A549 (cell line): Measurements from ENCODE around the gene CHAF1A. TPM values are rescaled to one million over a fixed set of nuclear protein-coding genes. Genes with fewer than 3 reads are reported as not detected.

Source experiments
- ATAC-seq, 2 experiments: fragments of 200-7000 bp in 1 of 2; fragments of >200 bp in 1 of 2; cut with Nextera tagmentation in 1 of 2; cut with Tn5 transposase in 1 of 2; 3 replicates each; pipeline versions ENCODE4 v1.8.0 to v1.9.1; 2018 to 2020; ENCODE audit warnings: mild to moderate bottlenecking in 1 of 2, moderate library complexity in 1 of 2
- CTCF ChIA-PET: fragments of 300-600 bp; sonication (Branson Sonifier 250); formaldehyde crosslinking; extraction: SDS; loops from one replicate; lab custom pipeline; 2021; ENCODE audit warnings: antibody characterized with exemption, inconsistent platforms; lab: Yijun Ruan, JAX
- POLR2A ChIA-PET: fragments of 350-600 bp; formaldehyde crosslinking; extraction: SDS; loops from one replicate; lab custom pipeline; 2021; ENCODE audit warnings: antibody characterized with exemption, inconsistent platforms; lab: Yijun Ruan, JAX
- DNase-seq, 2 experiments: peaks; one replicate each; pipeline versions ENCODE4 v3.0.0 to v3.0.0-alpha.2; 2011 to 2016; ENCODE audit warnings: low read depth in 1 of 2, low spot score in 1 of 2
- FAIRE-seq: peaks from 2 replicates; lab custom pipeline; 2011; peaks lifted over from hg19 to GRCh38; lab: Jason Lieb, UNC
- H3K27ac ChIP-seq, 2 experiments: fragments of >200 bp; sonication (Bioruptor Twin); formaldehyde crosslinking; 3 replicates each; pipeline ENCODE4 v1.5.1; 2016 to 2017
- H3K4me1 ChIP-seq: fragments of >200 bp; sonication (Bioruptor Twin); formaldehyde crosslinking; 3 replicates; pipeline ENCODE4 v1.6.1; 2016
- H3K4me2 ChIP-seq: fragments of >200 bp; sonication (Bioruptor Twin); formaldehyde crosslinking; 3 replicates; pipeline ENCODE4 v1.6.1; 2016
- H3K4me3 ChIP-seq: fragments of >200 bp; sonication (Bioruptor Twin); formaldehyde crosslinking; 3 replicates; pipeline ENCODE4 v1.5.1; 2016
- H3K9me3 ChIP-seq: fragments of >200 bp; sonication (Bioruptor Twin); formaldehyde crosslinking; 3 replicates; pipeline ENCODE4 v1.6.1; 2016
- CBX2 ChIP-seq: fragments of 200-600 bp; sonication (generic); IDR thresholded peaks from 2 replicates; pipeline ENCODE4 v1.6.1; 2016; ENCODE audit warnings: low read depth, mild to moderate bottlenecking, borderline replicate concordance
- CHD2 ChIP-seq: fragments of 150-350 bp; IDR thresholded peaks from 2 replicates; pipeline ENCODE4 v1.6.1; 2014; ENCODE audit warnings: low read length; ENCODE audit not compliant: partially characterized antibody
- CHD4 ChIP-seq: fragments of 200-600 bp; sonication (generic); IDR thresholded peaks from 2 replicates; pipeline ENCODE4 v1.6.1; 2016; ENCODE audit warnings: antibody characterized with exemption, mild to moderate bottlenecking, borderline replicate concordance
- ESRRA ChIP-seq: fragments of 150-350 bp; IDR thresholded peaks from 2 replicates; pipeline ENCODE4 v1.6.1; 2014; ENCODE audit warnings: mild to moderate bottlenecking, low read length, borderline replicate concordance
- FOSB ChIP-seq: fragments of 250-450 bp; sonication (Bioruptor Pico); IDR thresholded peaks from 2 replicates; pipeline ENCODE4 v1.5.0; 2020; ENCODE audit warnings: mild to moderate bottlenecking, moderate library complexity
- FOSL2 ChIP-seq, 2 experiments: fragments of 450-650 bp in 1 of 2; fragments of >200 bp in 1 of 2; sonication (Bioruptor Twin) in 1 of 2; formaldehyde crosslinking; IDR thresholded peaks; 2 replicates each; pipeline versions ENCODE4 v1.5.0 to v1.6.1; 2016 to 2020; ENCODE audit warnings: mild to moderate bottlenecking in 1 of 2, moderate library complexity in 1 of 2
- HEYL ChIP-seq: fragments of 250-450 bp; sonication (Bioruptor Pico); IDR thresholded peaks from 2 replicates; pipeline ENCODE4 v1.8.0; 2021; ENCODE audit warnings: mild to moderate bottlenecking, moderate library complexity
- HMGXB4 ChIP-seq: fragments of 250-450 bp; sonication (Bioruptor Pico); IDR thresholded peaks from 2 replicates; pipeline ENCODE4 v1.5.0; 2021; ENCODE audit warnings: mild to moderate bottlenecking, moderate library complexity, borderline replicate concordance
- HOXB13 ChIP-seq: fragments of 250-450 bp; sonication (Bioruptor Pico); IDR thresholded peaks from 2 replicates; pipeline ENCODE4 v1.5.0; 2020; ENCODE audit warnings: low read depth, mild to moderate bottlenecking, moderate library complexity
- KDM1A ChIP-seq: fragments of 200-600 bp; sonication (generic); IDR thresholded peaks from 2 replicates; pipeline ENCODE4 v1.6.1; 2016; ENCODE audit warnings: low read depth, mild to moderate bottlenecking
- KDM5A ChIP-seq: fragments of 200-600 bp; sonication (generic); IDR thresholded peaks from 2 replicates; pipeline ENCODE4 v1.6.1; 2016; ENCODE audit warnings: antibody characterized with exemption, mild to moderate bottlenecking
- MAFK ChIP-seq: fragments of 450-650 bp; IDR thresholded peaks from 2 replicates; pipeline ENCODE4 v1.6.1; 2014; ENCODE audit not compliant: partially characterized antibody
- MAZ ChIP-seq: fragments of 150-350 bp; IDR thresholded peaks from 2 replicates; pipeline ENCODE4 v1.6.1; 2014; ENCODE audit warnings: antibody characterized with exemption, low read depth, low read length, borderline replicate concordance
- MYC ChIP-seq: IDR thresholded peaks from 2 replicates; pipeline ENCODE4 v1.6.1; 2012; ENCODE audit warnings: mild to moderate bottlenecking, inconsistent platforms, low read length, improper control_type of control experiment, borderline replicate concordance
- NPAS2 ChIP-seq: fragments of 250-450 bp; sonication (Bioruptor Pico); IDR thresholded peaks from 2 replicates; pipeline ENCODE4 v1.8.0; 2022; ENCODE audit warnings: mild to moderate bottlenecking, moderate library complexity, borderline replicate concordance
- NR3C1 ChIP-seq: fragments of >200 bp; sonication (Bioruptor Twin); formaldehyde crosslinking; IDR thresholded peaks from 3 replicates; pipeline ENCODE4 v1.6.1; 2017
- POLR2A ChIP-seq: IDR thresholded peaks from 2 replicates; pipeline ENCODE4 v1.6.1; 2012; ENCODE audit warnings: mild to moderate bottlenecking, low read length
- RAD21 ChIP-seq, 2 experiments: fragments of >200 bp in 1 of 2; sonication (Bioruptor Twin) in 1 of 2; formaldehyde crosslinking in 1 of 2; IDR thresholded peaks in 1 of 2; conservative IDR thresholded peaks in 1 of 2; 2 replicates in 1 of 2; 3 replicates in 1 of 2; pipeline ENCODE4 v1.6.1; 2012 to 2018; ENCODE audit warnings: inconsistent platforms in 1 of 2
- RARB ChIP-seq: fragments of 250-450 bp; sonication (Bioruptor Pico); IDR thresholded peaks from 2 replicates; pipeline ENCODE4 v1.8.0; 2021; ENCODE audit warnings: mild to moderate bottlenecking, moderate library complexity
- RCOR1 ChIP-seq: fragments of 150-350 bp; IDR thresholded peaks from 2 replicates; pipeline ENCODE4 v1.6.1; 2014; ENCODE audit warnings: antibody characterized with exemption, low read length, low read depth
- RNF2 ChIP-seq: fragments of 200-600 bp; sonication (generic); IDR thresholded peaks from 2 replicates; pipeline ENCODE4 v1.6.1; 2016; ENCODE audit warnings: low read depth, mild to moderate bottlenecking, antibody characterized with exemption, moderate library complexity, borderline replicate concordance
- SMC3 ChIP-seq: fragments of >200 bp; sonication (Bioruptor Twin); formaldehyde crosslinking; IDR thresholded peaks from 3 replicates; pipeline ENCODE4 v1.6.1; 2018; ENCODE audit warnings: inconsistent platforms
- TP53 ChIP-seq: fragments of 250-450 bp; sonication (Bioruptor Pico); IDR thresholded peaks from 2 replicates; pipeline ENCODE4 v1.5.0; 2021; ENCODE audit warnings: mild to moderate bottlenecking, moderate library complexity
- ZC3H11A ChIP-seq: fragments of 450-650 bp; IDR thresholded peaks from 2 replicates; pipeline ENCODE4 v1.6.1; 2014; ENCODE audit warnings: antibody characterized with exemption, mild to moderate bottlenecking
- ZFP36 ChIP-seq: fragments of 450-650 bp; IDR thresholded peaks from 2 replicates; pipeline ENCODE4 v1.6.1; 2014; ENCODE audit warnings: borderline replicate concordance; ENCODE audit not compliant: partially characterized antibody
- WGBS: methylation state at CpG from one replicate; pipeline ENCODE4 v1.1.6; 2017; ENCODE audit errors: missing lambda C conversion rate; 5-methylcytosine and 5-hydroxymethylcytosine counted together
- polyA plus RNA-seq, 4 experiments: library from polyadenylated mRNA; depleted of rRNA in 3 of 4; stranded (reverse); fragments of >200 nt; fragmentation: RNase III in 1 of 4; extraction: RNeasy Plus Mini Kit Qiagen cat#74134 plus additional on column Dnase treatment in 1 of 4; gene quantifications; 2 replicates in 3 of 4; 3 replicates in 1 of 4; pipeline ENCODE4 v1.2.3, GENCODE V29; 2011 to 2017
- TF ChIP-seq, protein P1 (sequence below): IDR thresholded peaks from 2 replicates; pipeline ENCODE4 v1.6.1; 2012
- TF ChIP-seq, protein P2 (sequence below): fragments of 250-450 bp; sonication (Bioruptor Pico); IDR thresholded peaks from 2 replicates; pipeline ENCODE4 v1.5.0; 2020; ENCODE audit warnings: low read depth, mild to moderate bottlenecking, moderate library complexity
- TF ChIP-seq, protein P3 (sequence below): fragments of >200 bp; sonication (Bioruptor Twin); formaldehyde crosslinking; IDR thresholded peaks from 2 replicates; pipeline ENCODE4 v1.6.1; 2016

CHAF1A gene
- polyA plus RNA-seq, 2 of the 4 experiments (the other 2 are of a cell fraction), result 15.6 to 28.0 TPM

GRCh38 chr19:4358709-4359626, 43.5 kb upstream of the CHAF1A start:
- Histone ChIP-seq H3K4me3 (no peak overlapping the region), H3K4me1 (peaks cover 14% of the 10 kb centered on the region), H3K9me3 (no peaks in the 10 kb centered on the region), H3K4me2 (no peak overlapping the region), H3K27ac (no peak overlapping the region)
- 90% methylated on average over 9 of the region's 25 CpGs for WGBS
- TF ChIP-seq KDM1A (no peak), MAZ (no peak), RCOR1 (no peak), ZFP36 (no peak), FOSB (no peak), TP53 (no peak), ZC3H11A (no peak), MYC (no peak), RARB (CRISPR knock-in tag) (no peak), RNF2 (no peak), HEYL (CRISPR knock-in tag) (no peak), NPAS2 (CRISPR knock-in tag) (no peak)
- TF ChIP-seq, protein P1, sequence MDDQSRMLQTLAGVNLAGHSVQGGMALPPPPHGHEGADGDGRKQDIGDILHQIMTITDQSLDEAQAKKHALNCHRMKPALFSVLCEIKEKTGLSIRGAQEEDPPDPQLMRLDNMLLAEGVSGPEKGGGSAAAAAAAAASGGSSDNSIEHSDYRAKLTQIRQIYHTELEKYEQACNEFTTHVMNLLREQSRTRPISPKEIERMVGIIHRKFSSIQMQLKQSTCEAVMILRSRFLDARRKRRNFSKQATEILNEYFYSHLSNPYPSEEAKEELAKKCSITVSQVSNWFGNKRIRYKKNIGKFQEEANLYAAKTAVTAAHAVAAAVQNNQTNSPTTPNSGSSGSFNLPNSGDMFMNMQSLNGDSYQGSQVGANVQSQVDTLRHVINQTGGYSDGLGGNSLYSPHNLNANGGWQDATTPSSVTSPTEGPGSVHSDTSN, result no peak
- TF ChIP-seq, protein P2, sequence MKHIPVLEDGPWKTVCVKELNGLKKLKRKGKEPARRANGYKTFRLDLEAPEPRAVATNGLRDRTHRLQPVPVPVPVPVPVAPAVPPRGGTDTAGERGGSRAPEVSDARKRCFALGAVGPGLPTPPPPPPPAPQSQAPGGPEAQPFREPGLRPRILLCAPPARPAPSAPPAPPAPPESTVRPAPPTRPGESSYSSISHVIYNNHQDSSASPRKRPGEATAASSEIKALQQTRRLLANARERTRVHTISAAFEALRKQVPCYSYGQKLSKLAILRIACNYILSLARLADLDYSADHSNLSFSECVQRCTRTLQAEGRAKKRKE (CRISPR knock-in tag), result no peak
- ChIA-PET CTCF (interaction anchor here (0.8 to 6.2 kb wide), 4 partner anchors 16 to 91 kb away, joined by 3 to 51 read pairs (median 6); partner anchors contain the start of gene SH3GL1), POLR2A (no interaction called here)
- ATAC-seq, result no peak
- no peak for DNase-seq
- no peak for FAIRE-seq

DNA sequence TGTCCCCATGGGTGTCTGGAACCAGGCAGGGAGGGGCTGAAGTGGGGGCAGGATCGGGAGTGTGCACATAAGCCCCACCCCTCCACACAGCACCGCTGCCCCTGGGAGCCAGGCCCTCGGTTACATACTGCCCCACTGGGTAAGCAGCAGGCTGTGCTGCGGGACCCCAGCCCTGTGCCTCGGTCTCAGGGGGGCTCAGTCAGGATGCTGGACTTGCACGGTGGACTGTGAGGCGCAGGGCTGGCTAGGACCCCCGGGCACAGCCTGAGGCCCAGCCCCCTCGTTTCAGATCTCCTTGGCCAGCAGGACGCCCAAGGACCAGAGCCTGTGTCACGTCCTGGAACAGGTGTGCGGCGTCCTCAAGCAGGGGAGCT, 42.8 kb upstream of the CHAF1A start:
- 100% methylated on average over 2 of the region's 13 CpGs for WGBS
- FAIRE-seq, result no peak
- ATAC-seq, result peak in 1 of 2 experiments; percentile 7; a peak in 1 of 6 replicates

GRCh38 chr19:4360081-4360569, 42.3 kb upstream of the CHAF1A start:
- Histone ChIP-seq H3K9me3 (no peaks in the 10 kb centered on the region), H3K4me1 (peaks cover 14% of the 10 kb centered on the region), H3K4me2 (no peak overlapping the region), H3K27ac (no peak overlapping the region)
- no peak for DNase-seq
- WGBS, result 84% methylated on average over 7 of the region's 9 CpGs
- no peak for TF ChIP-seq HMGXB4 (CRISPR knock-in tag)
- TF ChIP-seq FOSL2 (IDR thresholded peaks at IDR 0.05), result no peak
- TF ChIP-seq FOSL2 (CRISPR knock-in tag; IDR thresholded peaks at IDR 0.05), result no peak
- TF ChIP-seq RCOR1, result no peak
- TF ChIP-seq, protein P3, sequence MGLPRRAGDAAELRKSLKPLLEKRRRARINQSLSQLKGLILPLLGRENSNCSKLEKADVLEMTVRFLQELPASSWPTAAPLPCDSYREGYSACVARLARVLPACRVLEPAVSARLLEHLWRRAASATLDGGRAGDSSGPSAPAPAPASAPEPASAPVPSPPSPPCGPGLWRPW, result no peak
- no peak for TF ChIP-seq SMC3
- TF ChIP-seq KDM5A, result no peak
- no peak for TF ChIP-seq CHD4
- TF ChIP-seq CBX2, result no peak
- no peak for TF ChIP-seq CHD2
- TF ChIP-seq RAD21 (conservative IDR thresholded peaks at IDR 0.05 in 1 of 2, IDR thresholded peaks at IDR 0.05 in 1 of 2), result no peak
- no peak for TF ChIP-seq POLR2A
- TF ChIP-seq, all 56 proteins: peak for 0
- POLR2A ChIA-PET, result no interaction called here
- CTCF ChIA-PET, result interaction anchor here (1.0 to 6.2 kb wide), 3 partner anchors 12 to 92 kb away, joined by 5 to 51 read pairs (median 5); partner anchors contain the start of gene SH3GL1
- no peak overlapping the region for H3K4me3 ChIP-seq
- no peak for FAIRE-seq
- no peak for ATAC-seq

More for the DNA sequence above, 42.8 kb upstream of the CHAF1A start:
- TF ChIP-seq MAFK (no peak), POLR2A (no peak), KDM1A (no peak), HOXB13 (CRISPR knock-in tag) (no peak), CHD2 (no peak), NR3C1 (no peak), ESRRA (no peak), ZFP36 (no peak)
- TF ChIP-seq, protein P1, result no peak
- ChIA-PET CTCF (interaction anchor here (0.8 to 6.2 kb wide), 4 partner anchors 15 to 92 kb away, joined by 3 to 51 read pairs (median 6); partner anchors contain the start of gene SH3GL1), POLR2A (no interaction called here)
- no peak overlapping the region for H3K4me3 ChIP-seq
- H3K27ac ChIP-seq, result no peak overlapping the region
- H3K9me3 ChIP-seq, result no peaks in the 10 kb centered on the region
- no peak for DNase-seq
- H3K4me2 ChIP-seq, result no peak overlapping the region
- H3K4me1 ChIP-seq, result peaks cover 14% of the 10 kb centered on the region
